CD14-positive monocyte (primary cell): ENCODE measurements around the gene NPY4R2. TPM values are rescaled to one million over a fixed set of nuclear protein-coding genes. Genes with fewer than 3 reads are reported as not detected.
"Not testable (repeated sequence)": the region's sequence is repeated elsewhere in the genome, so short reads cannot be mapped to it uniquely, and the experiment has no call there.

Experiments used
- DNase-seq, 3 donors: peaks; one replicate each; pipeline ENCODE4 v3.0.0-alpha.2; 2011 to 2022
- H2AFZ ChIP-seq: 2 replicates; pipeline ENCODE4 v1.6.0; 2012; ENCODE audit warnings: mild to moderate bottlenecking, low read depth, low read length, inconsistent platforms; ENCODE audit not compliant: insufficient read depth, poor library complexity, severe bottlenecking
- H3K27ac ChIP-seq, 2 donors: 1 replicate in 1 of 2; 2 replicates in 1 of 2; pipeline ENCODE4 v1.5.1; 2012 to 2013; ENCODE audit warnings: low read length in 2 of 2, control low read depth in 1 of 2, inconsistent platforms in 1 of 2, low read depth in 1 of 2, mild to moderate bottlenecking in 1 of 2
- H3K27me3 ChIP-seq, 2 donors: one replicate each; pipeline versions ENCODE4 v1.6.0 to v1.6.1; 2011 to 2013; ENCODE audit warnings: low read length in 2 of 2; ENCODE audit not compliant: control insufficient read depth in 2 of 2, insufficient read depth in 2 of 2
- H3K36me3 ChIP-seq, 2 donors: replicated peaks in 1 of 2; 1 replicate in 1 of 2; 2 replicates in 1 of 2; pipeline versions ENCODE4 v1.5.1 to v1.6.1; 2012 to 2013; ENCODE audit warnings: low read length in 2 of 2, control low read depth in 1 of 2, inconsistent platforms in 1 of 2, mild to moderate bottlenecking in 1 of 2; ENCODE audit not compliant: insufficient read depth in 2 of 2, control insufficient read depth in 1 of 2
- H3K4me1 ChIP-seq, 2 donors: 1 replicate in 1 of 2; 2 replicates in 1 of 2; pipeline versions ENCODE4 v1.5.1 to v1.6.1; 2012 to 2013; ENCODE audit warnings: low read length in 2 of 2, control low read depth in 1 of 2, inconsistent platforms in 1 of 2, mild to moderate bottlenecking in 1 of 2, moderate library complexity in 1 of 2; ENCODE audit not compliant: insufficient read depth in 2 of 2, control insufficient read depth in 1 of 2
- H3K4me2 ChIP-seq: replicated peaks from 2 replicates; pipeline ENCODE3; 2012; ENCODE audit warnings: low read length, moderate library complexity, mild to moderate bottlenecking; ENCODE audit not compliant: poor library complexity, severe bottlenecking; ENCODE audit errors: extremely low read depth
- H3K4me3 ChIP-seq, 3 experiments: fragments of 200-600 bp in 1 of 3; sonication (generic) in 1 of 3; replicated peaks in 1 of 3; 1 replicate in 2 of 3; 2 replicates in 1 of 3; pipeline ENCODE4 v1.5.1; 2011 to 2013; ENCODE audit warnings: low read length in 3 of 3, mild to moderate bottlenecking in 3 of 3, control low read depth in 2 of 3, low read depth in 2 of 3, inconsistent platforms in 1 of 3, moderate library complexity in 1 of 3
- H3K79me2 ChIP-seq: 2 replicates; pipeline ENCODE4 v1.6.0; 2012; ENCODE audit warnings: mild to moderate bottlenecking, control low read depth, inconsistent platforms, low read length, moderate library complexity; ENCODE audit not compliant: insufficient read depth
- H3K9ac ChIP-seq: 2 replicates; pipeline ENCODE4 v1.6.0; 2017; ENCODE audit warnings: low read length, mild to moderate bottlenecking; ENCODE audit not compliant: insufficient read depth, poor library complexity, severe bottlenecking
- H3K9me3 ChIP-seq, 2 donors: replicated peaks in 1 of 2; 1 replicate in 1 of 2; 2 replicates in 1 of 2; pipeline versions ENCODE4 v1.5.1 to v1.6.1; 2012 to 2013; ENCODE audit warnings: low read length in 2 of 2, control low read depth in 1 of 2; ENCODE audit not compliant: control insufficient read depth in 1 of 2, insufficient read depth in 1 of 2
- H4K20me1 ChIP-seq: 2 replicates; pipeline ENCODE4 v1.6.0; 2012; ENCODE audit warnings: mild to moderate bottlenecking, low read length, control low read depth, moderate library complexity; ENCODE audit not compliant: insufficient read depth
- H3K27ac Mint-ChIP-seq, 7 donors: one replicate each; pipeline ENCODE4 v1.8.0; 2020; ENCODE audit warnings: mild to moderate bottlenecking in 7 of 7, mixed read lengths in 7 of 7, moderate library complexity in 6 of 7, inconsistent platforms in 2 of 7
- H3K27me3 Mint-ChIP-seq, 3 donors: one replicate each; pipeline ENCODE4 v1.8.0; 2021 to 2022; ENCODE audit warnings: low read depth in 3 of 3, mild to moderate bottlenecking in 3 of 3, mixed read lengths in 3 of 3, moderate library complexity in 3 of 3, inconsistent platforms in 1 of 3
- H3K36me3 Mint-ChIP-seq, 2 donors: one replicate each; pipeline ENCODE4 v1.8.0; 2020; ENCODE audit warnings: mixed read lengths in 2 of 2, inconsistent platforms in 1 of 2, mild to moderate bottlenecking in 1 of 2
- H3K4me1 Mint-ChIP-seq: one replicate; pipeline ENCODE4 v1.8.0; 2020; ENCODE audit warnings: mild to moderate bottlenecking, mixed read lengths
- H3K4me3 Mint-ChIP-seq, 2 donors: one replicate each; pipeline ENCODE4 v1.8.0; 2020; ENCODE audit warnings: mild to moderate bottlenecking in 2 of 2, mixed read lengths in 2 of 2, moderate library complexity in 1 of 2
- H3K9me3 Mint-ChIP-seq, 7 donors: one replicate each; pipeline ENCODE4 v1.8.0; 2020 to 2022; ENCODE audit warnings: mixed read lengths in 7 of 7, mild to moderate bottlenecking in 6 of 7, moderate library complexity in 6 of 7, inconsistent platforms in 2 of 7
- WGBS: methylation state at CpG from one replicate; pipeline ENCODE4 v1.1.5; 2013; ENCODE audit warnings: missing lambda C conversion rate; ENCODE audit not compliant: insufficient coverage; 5-methylcytosine and 5-hydroxymethylcytosine counted together
- intact Hi-C, 2 donors: fragments of 100-400 bp; cut with micrococcal nuclease; formaldehyde crosslinking; loops; one replicate each; pipeline versions ENCODE4 v1.15.0 to v1.15.1; 2023
- polyA plus RNA-seq, 3 donors: library from polyadenylated mRNA; depleted of rRNA in 1 of 3; unstranded in 2 of 3; stranded (reverse) in 1 of 3; fragments of 300-500 nt in 2 of 3; fragments of >200 nt in 1 of 3; fragmentation: Illumina TruSeq in 2 of 3; gene quantifications; 1 replicate in 2 of 3; 2 replicates in 1 of 3; pipeline ENCODE4 v1.2.3, GENCODE V29; 2012 to 2021

NPY4R2 gene
- polyA plus RNA-seq, 3 donors = not detected

DNA sequence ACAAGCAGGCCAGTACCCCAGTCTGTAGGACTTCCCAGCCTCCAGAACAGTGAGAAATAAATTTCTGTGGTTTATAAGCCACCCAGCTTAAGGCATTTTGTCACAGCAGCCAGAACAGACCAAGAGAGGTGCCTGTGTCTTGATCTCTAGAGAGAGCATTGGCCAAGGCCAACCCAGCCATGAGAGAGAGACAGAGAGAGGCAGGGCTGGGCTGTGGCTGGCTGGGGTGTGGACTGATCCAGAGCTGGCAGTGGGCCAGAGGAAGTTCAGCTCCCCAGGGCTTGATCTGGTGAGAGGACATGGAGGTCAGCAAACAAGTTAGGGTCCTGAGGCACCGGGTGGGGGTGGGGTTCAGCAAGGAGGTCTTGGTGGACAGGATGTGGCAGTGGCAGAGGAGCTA is 14.4 kb downstream of the NPY4R2 start:
- H3K4me1 Mint-ChIP-seq, H3K4me2 ChIP-seq, H3K9me3 Mint-ChIP-seq, H3K9ac ChIP-seq, H3K4me3 ChIP-seq, DNase-seq, H2AFZ ChIP-seq, H3K9me3 ChIP-seq, H3K27me3 Mint-ChIP-seq, H3K36me3 ChIP-seq, H3K36me3 Mint-ChIP-seq, intact Hi-C loops, H3K79me2 ChIP-seq, H3K27ac ChIP-seq, H4K20me1 ChIP-seq, H3K27me3 ChIP-seq, H3K4me1 ChIP-seq, H3K4me3 Mint-ChIP-seq: not testable (repeated sequence)
- WGBS = no CpG with 5 or more reads among the region's 1 CpG
- H3K27ac Mint-ChIP-seq = peak overlapping the region in 1 of 7 donors; percentile 74

DNA sequence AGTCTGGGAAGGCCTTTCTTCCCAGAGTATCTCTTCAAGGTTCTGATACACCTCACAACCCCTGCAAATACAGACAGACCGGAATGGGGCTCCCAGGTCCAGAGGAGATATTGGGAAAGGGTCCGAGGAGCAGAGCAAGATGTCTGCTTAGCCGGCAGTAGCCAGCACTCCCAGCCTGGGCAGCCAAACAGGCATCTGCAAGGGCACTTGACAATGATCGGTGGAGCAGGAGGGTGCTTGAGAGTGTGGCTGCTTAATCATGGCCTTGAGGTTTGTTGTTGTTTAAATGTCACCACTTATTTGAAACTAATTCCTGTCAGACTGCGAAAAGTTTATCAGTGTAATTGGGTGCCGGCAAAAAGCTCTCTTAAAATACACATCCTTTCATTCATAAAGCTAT is 15.0 kb downstream of the NPY4R2 start:
- H3K9ac ChIP-seq, H3K4me1 ChIP-seq, intact Hi-C loops, H3K4me2 ChIP-seq, H3K9me3 Mint-ChIP-seq, H3K27me3 Mint-ChIP-seq, H3K36me3 Mint-ChIP-seq, H3K36me3 ChIP-seq, H4K20me1 ChIP-seq, H3K27ac Mint-ChIP-seq, H3K9me3 ChIP-seq, H3K4me1 Mint-ChIP-seq, H3K79me2 ChIP-seq, H2AFZ ChIP-seq, H3K4me3 ChIP-seq, H3K27ac ChIP-seq, H3K27me3 ChIP-seq, H3K4me3 Mint-ChIP-seq, DNase-seq: not testable (repeated sequence)
- no CpG with 5 or more reads among the region's 6 CpGs for WGBS

DNA sequence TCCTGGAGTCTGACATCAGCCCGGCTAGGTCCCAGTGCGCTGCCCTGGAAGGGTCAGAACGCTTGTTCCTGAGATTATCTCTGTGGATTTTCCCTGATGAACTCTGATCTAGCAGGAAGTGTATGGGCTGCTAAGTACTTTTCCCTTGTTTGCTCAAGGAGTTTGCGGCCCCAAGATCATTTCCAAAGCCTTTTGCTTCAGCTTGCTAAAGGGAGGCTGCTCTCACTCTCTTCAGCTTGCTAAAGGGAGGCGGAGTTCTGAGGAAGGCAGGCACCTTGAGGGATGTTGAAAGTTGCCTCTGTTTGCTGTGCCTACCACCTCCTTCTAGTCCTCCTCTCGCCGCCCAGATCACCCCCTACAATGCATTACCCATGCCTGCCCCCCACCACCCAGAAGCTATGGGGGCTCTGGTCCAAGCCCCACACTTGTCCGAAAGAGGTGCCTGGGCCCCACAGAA is 18.3 kb downstream of the NPY4R2 start:
- H3K4me3 ChIP-seq, H3K9me3 ChIP-seq, H3K4me3 Mint-ChIP-seq, H3K4me2 ChIP-seq, H3K27ac ChIP-seq, H2AFZ ChIP-seq, H3K9me3 Mint-ChIP-seq, intact Hi-C loops, H4K20me1 ChIP-seq, H3K4me1 Mint-ChIP-seq, H3K9ac ChIP-seq, H3K27me3 ChIP-seq, H3K36me3 Mint-ChIP-seq, H3K4me1 ChIP-seq, H3K27ac Mint-ChIP-seq, H3K36me3 ChIP-seq, H3K79me2 ChIP-seq, DNase-seq, H3K27me3 Mint-ChIP-seq: not testable (repeated sequence)
- no CpG with 5 or more reads among the region's 8 CpGs for WGBS

DNA sequence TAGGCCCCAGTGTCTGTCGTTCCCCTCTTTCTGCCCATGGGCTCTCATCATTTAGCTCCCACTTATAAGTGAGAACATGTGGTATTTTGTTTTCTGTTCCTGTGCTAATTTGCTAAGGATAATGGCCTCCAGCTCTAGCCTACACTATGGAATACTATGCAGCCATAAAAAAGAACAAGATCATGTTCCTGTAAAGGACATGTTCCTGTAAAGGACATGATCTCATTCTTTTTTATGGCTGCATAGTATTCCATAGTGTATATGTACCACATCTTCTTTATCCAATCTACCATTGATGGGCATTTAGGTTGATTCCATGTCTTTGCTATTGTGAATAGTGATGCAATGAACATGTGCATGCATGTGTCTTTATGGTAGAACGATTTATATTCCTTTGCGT is 19.2 kb downstream of the NPY4R2 start:
- H3K36me3 Mint-ChIP-seq, H3K27ac Mint-ChIP-seq, intact Hi-C loops, H3K4me1 ChIP-seq, H3K79me2 ChIP-seq, H3K27ac ChIP-seq, H3K9me3 ChIP-seq, H3K4me3 ChIP-seq, H3K9ac ChIP-seq, H3K4me3 Mint-ChIP-seq, DNase-seq, H2AFZ ChIP-seq, H3K27me3 Mint-ChIP-seq, H4K20me1 ChIP-seq, H3K9me3 Mint-ChIP-seq, H3K27me3 ChIP-seq, H3K4me2 ChIP-seq, H3K4me1 Mint-ChIP-seq, H3K36me3 ChIP-seq: not testable (repeated sequence)
- no CpG with 5 or more reads among the region's 3 CpGs for WGBS
